HG03175 (cell line): ENCODE results near the gene HSPB7.
"Not testable (repeated sequence)": the region's sequence is repeated elsewhere in the genome, so short reads cannot be mapped to it uniquely, and the experiment has no call there.

ENCODE experiments used
- ATAC-seq: cut with Tn5 transposase; IDR thresholded peaks from one replicate; pipeline ENCODE4 v1.9.1; 2021; ENCODE audit warnings: mild to moderate bottlenecking, moderate library complexity; ENCODE audit not compliant: unreplicated experiment

The HSPB7 gene

DNA sequence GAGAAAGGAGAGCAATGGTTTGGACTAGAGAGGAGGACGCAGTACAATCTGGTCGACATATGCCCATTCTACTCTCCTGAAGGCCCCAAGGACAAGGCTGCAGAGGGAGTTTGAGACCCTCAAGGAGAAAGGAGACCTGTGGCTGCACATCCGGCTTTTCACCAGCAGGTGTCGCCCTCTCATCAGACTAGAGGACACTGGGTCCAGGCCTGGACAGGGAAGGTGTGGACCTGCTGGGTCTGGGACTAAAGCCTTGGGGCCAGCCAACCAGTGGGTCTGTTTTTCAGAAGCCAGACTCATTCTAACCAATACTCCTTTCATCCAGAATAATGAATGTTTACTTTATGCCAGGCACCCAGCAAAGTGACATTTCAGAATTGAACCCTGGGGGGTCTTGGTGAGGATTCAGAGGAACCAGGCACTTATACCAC lies 8.8 kb downstream of the HSPB7 start:
- ATAC-seq, result no peak

DNA sequence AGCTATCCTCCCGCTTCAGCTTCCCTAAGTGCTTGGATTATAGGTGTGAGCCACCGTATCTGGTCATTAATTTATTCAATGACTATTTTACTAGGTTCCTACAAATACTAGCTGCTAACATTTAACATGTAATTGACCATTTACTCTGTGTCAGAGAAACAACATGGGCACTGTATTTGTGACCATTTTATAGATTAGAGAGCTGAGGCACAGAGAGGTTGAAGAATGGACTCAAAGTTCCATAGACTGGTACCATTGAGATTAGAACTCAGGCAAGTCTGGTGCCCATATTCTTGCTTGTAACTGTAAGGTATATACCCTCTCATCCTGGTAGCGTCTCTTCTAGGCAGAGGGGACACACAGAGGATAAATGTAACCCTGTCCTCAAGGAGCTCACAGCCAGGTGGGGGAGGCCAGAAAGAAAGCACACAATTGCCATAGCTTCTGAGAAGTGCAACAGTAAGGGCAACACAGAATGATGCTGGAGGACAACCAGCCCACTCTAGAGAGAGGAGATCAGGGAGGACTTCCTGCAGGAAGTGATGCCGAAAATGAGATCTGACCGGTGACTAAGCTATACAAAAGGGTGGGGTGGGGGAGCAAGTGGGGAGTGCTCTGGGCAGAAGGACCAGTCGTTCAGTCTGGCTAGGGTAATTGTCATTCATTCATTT lies 10.0 kb downstream of the HSPB7 start:
- ATAC-seq, result no peak

DNA sequence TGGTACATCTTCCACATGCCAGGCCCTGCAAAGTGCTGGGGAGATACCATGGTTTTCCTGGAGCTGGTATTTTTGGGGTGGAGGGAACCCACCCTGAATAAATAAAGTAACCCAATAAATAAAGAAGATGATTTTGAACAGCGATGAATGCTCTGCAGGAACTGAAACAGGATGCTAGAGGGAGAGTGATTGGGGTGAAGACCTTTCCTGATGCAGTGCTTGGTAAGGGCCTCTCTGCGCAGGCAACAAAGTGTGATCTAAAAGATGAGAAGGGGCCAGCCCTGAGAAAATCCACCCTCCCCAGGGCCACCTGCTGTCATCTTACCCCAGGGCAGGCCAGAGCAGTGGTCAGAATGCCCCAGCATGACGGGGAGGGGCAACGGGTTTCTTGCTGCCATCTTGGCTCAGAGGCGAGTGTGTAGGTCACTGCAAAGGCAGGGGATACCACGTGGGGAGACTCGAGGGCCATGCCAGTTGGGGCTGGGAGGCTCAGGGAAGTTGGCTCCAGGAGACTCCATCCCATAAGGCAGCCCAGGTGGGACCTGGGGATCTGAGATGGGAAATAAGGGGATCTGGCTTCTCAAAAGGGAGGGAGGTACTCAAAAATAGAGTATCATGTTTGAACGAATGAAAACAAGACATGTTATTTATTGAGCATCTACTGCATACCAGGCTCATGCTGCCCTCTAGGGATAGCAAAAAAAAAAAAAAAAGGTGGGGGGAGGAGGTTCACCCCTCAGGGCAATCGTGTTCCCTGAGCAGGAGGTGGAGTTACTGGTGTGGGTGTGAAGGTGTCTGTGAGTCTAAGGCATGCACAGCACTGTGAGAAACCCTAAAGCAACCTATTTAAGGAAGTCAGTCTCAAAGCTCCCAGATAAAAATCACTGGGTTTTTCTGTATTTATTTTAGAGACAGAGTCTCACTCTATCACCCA lies 11.0 kb downstream of the HSPB7 start:
- no peak for ATAC-seq

DNA sequence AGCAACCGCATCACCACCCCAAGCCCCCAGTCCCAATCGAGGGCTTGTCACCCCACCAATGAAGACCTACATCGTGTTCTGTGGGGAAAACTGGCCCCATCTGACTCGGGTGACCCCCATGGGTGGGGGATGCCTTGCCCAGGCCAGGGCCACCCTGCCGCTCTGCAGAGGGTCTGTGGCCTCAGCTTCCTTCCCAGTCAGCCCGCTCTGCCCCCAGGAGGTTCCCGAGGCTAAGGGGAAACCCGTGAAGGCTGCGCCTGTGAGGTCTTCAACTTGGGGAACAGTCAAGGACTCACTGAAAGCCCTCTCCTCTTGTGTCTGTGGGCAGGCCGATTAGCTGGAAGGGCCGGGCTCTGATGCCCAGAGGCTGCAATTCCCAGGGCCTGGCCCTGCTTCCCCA lies 11.8 kb downstream of the HSPB7 start:
- ATAC-seq, result no peak

DNA sequence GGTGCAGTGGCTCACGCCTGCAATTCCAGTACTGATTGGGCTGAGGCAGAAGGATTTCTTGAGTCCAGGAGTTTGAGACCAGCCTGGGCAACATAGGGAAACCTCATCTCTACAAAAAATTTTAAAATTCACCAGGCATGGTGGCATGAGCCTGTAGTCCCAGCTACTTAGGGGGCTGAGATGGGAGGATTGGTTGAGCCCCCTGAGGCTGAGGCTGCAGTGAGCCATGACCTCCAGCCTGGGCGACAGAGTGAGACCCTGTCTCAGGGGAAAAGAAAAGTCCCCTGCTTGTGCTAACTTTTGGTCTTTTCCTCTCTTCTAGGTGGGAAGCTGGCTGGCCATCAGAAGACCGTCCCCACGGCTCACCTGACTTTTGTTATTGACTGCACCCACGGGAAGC lies 12.2 kb downstream of the HSPB7 start:
- ATAC-seq, result no peak

DNA sequence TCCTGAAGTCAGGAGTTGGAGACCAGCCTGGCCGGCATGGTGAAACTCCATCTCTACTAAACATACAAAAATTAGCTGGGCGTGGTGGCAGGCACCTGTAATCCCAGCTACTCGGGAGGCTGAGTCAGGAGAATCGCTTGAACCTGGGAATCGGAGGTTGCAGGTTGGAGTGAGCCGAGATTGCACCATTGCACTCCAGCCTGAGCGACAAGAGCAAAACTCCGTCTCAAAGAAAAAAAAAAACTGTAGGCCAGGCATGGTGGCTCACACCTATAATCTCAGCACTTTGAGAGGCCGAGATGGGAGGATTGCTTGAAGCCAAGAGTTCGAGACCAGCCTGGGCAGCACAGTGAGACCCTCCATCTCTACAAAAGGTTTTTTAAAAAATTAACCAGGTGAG lies 16.6 kb downstream of the HSPB7 start:
- not testable (repeated sequence) for ATAC-seq

DNA sequence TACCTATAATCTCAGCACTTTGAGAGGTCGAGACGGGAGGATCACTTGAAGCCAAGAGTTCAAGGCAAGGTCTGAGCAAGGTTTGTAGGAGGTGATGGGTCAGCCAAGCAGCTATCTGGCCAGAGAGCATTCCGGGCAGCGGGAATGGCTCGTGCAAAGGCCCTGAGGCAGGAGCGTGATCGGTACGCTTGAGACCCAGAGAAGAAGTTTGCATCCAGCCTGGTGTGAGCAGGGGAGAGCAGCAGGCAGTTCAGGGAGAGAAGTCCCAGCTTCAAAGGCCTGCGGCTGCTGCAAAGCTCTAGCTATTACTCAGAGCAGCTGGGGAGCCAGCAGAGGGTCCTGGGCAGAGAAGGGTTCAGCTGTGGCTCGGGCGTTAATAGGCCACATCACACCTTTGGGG lies 18.9 kb downstream of the HSPB7 start:
- no peak for ATAC-seq

DNA sequence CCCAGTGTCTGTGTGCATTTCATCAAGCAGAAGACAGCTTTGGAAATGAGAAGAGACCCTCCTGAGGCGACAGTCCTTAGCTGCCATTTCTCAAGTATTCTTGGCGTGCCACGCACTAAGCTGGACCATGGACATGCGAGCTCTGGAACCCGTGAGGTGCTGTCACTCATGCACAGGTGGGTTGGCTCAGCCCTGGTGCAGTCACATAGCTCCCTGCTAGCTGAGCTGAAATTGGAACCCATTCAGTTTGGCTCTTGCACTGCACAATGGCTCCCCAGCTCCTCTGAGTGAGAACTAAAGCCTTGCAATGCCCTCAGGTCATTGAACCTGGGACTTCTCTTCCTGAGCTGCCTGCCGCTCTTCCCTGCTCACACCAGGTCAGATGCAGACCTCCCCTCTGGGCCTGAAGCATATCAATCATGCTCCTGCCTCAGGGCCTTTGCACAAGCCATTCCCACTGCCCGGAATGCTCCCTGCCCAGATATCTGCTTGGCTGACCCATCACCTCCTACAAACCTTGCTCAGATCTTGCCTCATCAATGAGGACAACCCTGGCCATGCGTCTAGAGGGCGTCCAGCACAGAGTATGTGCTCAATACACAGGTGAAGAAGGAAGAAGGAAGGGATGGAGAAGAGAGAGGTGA lies 20.1 kb downstream of the HSPB7 start:
- ATAC-seq, result no peak

DNA sequence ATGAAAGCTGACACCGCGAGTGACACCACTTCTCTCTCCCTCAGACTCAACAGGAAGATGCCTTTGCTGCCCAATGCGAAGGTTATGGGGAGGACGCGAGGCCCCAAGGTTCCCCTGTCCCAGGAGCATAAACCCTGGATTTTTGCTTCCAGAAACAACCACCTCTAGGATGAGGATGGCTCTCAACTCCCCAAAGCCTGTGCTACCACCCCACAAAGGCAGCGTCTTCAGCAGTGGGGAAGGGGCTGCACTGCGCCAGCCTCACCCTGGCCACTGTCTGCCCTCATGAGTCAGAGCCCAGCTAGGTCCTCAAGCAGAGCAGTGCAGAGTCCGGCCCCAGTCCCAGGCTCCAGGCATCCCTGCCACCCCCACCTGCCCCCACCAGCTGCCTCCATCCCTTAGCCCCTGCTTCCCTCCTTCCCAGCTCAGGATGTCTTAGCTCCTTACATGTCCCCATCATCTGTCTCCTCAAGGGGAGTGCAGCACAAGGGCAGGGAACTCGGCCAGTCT lies 20.7 kb downstream of the HSPB7 start:
- ATAC-seq, result no peak

DNA sequence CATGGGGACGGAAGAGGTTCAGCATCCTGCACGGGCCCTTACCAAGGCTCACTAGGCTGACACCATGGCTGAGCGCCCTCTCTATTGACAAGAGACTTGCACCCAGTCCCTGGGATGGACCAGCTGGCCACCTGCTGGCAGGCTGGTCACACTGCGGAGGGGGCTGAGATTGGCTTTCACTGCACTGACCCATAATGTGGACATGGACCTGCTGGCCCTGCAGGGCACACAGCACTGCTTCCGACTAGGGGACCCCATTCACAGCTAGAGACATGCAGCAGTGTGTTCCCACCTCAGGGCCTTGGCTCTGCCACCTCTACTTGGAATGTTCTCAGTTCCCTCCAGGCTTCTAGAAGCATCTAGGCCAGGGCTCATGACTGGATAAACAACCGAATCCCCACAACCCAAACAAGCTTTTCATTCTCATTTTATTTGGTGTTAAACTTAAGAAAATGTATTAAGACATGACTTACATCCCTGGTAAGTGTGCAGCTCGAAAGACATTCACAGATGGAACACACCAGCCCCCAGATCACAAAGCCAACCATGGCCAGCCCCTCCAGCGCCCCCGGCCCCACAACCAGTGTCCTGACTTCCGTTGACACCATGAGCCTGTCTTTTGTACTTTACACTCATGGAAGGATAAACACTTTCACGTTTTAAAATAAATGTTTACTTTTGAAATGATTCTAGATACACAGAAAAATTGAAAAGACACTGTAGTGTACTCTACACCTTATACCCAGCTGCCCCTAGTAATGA lies 23.1 kb downstream of the HSPB7 start:
- no peak for ATAC-seq

DNA sequence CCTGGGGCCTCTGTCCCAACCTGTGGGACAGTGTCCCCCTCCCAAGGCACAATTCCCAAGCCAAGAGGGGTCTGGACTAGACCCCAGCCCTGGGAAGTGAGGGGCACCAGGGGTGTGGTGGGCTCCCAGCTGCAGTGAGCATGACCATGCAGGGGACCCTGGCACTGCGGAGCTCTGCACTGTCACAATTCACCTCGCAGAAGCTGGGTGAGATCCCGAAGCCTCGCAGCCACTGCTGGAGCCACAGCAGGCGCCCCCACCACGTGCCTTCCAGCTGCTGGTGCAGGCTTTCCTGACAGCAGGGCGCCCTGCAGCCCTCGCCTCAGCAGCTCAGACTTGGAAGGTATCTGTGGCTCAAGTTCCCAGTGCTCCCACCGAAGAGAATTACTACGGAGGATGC lies 23.8 kb downstream of the HSPB7 start:
- no peak for ATAC-seq

DNA sequence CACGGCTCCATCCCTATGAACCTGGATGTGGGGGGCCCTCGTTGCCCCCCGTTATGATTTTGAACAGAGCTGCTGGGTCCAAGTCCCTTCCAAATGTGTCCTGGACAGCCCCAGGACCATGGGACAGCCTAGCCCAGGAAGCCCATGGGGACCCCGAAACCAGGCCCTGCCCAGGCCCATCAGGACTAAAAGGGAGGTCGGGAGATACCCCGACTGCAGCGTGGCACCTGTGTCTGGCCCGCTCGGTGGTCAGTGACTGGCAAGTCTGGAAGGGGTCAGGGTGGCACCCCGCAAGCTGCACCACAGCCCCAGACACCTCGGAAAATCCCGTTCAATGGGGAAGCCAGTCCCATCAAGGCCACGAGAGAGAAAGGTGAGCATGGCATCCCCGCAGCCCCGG lies 24.2 kb downstream of the HSPB7 start:
- no peak for ATAC-seq

DNA sequence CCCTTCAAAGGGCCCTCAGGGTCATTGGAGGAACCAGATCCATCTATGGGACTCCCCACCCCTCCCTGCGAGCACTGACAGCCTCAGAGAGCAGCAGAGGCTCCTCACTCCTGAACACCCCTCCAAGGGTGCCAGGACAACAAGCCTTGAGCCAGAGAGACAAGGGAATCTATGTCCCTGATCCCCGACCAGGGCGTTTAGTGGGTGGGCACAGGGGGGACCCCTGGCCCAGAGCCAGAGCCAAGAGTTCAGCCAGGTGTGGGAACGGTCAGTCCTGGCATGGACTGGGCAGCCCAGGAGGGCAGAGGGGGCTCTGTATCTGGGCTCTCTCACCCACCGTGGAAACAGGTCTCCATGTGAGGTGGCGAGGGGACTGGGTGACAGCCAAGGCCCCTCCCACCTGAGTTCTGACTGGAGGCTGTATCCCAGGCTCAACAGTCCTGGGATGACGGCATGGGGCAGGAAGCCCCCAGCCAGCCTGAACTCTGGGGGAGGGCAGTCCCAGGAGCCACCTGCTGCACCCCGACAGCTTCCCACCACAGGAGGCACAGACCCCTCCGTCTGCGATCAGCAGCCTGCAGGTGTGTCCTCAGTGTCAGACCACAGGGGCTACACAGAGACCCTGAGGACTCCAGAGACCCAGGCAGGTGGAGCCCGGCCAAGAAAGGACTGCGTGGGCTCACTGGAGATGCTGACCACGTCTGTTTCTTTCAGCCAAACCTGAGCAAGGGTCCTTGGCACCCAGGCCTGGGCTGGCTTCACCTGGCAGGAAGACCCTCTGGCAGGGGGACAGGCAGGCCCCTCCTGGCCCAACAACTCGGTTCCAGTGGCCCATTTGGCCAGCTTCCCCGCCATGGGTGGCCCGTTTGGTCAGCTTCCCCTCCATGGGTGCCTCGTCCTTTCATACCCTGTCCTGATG lies 25.0 kb downstream of the HSPB7 start:
- ATAC-seq, result no peak

DNA sequence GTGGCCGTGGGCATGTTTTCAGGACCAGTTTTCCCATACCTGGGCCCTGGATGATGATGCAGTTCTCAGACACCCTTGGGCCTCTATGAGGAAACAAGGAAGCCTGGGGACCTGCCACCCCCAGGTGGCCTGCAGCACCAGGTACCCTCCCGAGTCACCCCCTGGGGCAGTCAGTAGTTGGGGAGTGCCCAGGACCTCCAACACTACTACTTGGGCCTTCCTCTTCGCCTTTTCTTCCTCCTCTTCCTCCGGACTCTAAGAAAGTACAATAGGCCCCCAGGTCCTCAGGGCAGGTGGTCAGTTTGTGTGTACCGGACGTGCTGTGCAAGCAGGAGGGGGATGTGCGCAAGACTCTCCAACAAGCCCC lies 25.7 kb downstream of the HSPB7 start:
- no peak for ATAC-seq

DNA sequence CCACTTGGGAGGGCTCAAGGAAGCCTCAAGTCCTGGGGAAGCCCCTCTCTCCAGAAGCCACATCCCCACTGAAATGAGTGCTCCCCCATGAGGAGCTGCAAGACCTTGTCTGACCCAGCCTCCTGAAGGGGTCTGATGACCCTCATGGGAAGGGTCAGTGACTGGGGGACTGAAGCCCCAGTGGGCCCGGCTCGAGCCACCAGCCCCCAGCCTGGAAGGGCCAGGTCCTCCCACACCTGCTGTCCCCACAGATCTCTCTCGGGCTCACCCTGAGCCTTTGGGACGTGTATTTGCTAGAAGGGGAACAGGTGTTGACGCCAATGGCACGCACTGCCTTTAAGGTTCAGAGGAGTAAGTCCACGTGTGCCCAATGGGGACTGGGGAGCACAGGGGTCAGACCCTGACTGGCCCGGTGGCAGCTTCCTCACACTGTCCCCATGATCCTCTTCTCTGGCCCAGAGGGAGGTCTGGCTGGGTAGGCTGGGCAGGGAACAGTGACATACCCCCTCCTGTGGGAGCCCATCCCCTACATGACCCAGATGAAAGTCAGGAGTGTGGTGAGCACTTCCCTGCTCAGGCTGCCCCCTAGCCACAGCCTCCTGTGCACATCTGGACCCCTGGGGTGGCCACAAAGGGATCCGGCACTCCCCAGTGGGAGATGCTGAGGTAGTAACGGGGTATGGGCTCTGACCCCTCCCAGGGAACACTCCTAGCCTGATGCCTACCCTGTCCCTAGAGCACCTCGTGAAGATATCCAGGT lies 26.2 kb downstream of the HSPB7 start:
- no peak for ATAC-seq

DNA sequence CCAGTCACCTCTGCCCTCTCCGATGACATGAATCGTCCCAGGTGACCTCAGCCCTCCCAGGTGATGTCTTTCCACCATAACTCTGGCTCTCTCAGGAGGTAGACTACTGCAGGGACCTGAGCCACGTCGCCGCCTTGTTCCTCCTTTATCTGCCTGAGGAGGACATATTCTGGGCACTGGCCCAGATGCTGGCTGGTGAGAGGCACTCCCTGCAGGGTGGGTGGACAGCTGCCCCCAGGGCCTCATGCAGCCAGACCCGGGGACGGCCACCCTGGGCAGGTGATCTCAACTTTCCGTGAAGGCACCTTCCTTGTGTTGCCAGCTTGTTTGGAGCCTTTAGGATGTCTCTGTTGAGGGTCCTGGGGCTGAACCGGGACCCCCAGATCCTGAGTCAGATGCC lies 28.1 kb downstream of the HSPB7 start:
- no peak for ATAC-seq

DNA sequence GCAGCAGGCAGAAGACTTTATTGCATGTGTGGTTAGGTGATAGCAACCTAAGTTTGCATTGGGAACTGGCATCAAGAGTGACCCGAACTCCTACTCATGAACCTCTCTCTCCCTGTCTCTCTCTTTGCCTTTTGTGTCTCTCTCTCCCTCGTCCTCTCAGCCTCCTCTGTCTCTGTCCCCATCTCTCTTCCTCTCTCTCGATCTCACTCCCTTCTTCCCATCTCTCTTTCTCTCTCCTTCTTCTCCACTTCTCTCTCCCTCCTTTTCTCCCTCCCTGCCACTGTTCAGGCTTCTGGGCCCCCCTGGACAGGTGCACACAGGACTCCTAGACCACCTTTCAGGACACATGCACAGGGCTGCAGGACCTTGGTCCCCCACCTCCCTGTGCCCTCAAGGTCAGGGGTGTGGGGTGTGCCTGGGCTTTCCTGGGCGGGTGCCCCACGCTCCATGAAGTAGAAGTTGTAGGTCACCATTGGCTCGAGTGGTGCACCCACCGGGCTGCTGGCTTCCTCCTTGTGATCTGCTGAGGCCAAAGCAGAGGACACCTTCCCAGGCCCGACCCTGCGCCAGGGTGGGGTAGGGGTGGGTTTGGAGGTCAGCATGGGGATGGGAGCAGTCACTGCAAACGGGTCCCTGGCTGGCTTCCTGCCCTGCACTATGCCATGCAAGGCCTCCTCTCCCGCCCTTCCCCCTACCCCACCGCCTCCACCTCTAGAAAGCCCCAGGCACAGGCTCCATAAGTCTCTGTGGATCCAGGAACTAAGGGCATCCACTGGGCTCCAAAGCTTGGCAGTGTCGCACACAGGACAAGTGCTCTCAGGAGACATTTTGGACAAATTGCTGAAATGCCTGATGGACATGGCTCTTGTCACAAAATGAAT lies 28.7 kb downstream of the HSPB7 start:
- ATAC-seq, result no peak

DNA sequence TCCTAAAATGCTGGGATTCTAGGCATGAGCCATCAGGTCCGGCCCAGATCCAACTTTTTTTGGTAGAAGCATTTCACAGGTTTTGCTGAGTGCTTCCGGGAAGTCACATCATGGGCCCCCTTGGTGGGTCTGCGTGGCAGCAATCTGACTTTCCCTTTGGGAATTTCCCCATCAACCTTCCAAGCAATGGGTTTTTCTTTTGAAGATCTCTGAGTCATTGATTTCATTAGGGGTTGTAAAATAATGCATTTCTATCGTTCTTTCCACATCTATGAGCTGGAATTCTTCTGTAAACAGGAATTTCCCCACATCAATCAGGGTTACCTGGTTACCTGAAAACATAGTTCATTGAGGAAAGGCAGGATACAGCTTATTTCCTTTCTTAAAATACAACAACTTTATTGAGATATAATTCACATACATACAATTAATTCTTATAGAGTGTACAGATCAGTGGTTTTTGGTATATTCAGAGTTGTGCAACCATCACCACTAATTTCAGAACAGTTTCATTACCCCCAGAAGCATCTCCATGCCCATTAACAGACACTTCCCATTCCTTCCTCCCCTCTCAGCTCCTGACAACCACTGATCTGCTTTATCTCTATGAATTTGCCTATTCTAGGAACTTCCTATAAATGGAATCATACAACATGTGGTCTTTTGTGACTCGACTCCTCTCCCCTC lies 32.1 kb downstream of the HSPB7 start:
- no peak for ATAC-seq
